C4-2B (cell line): ENCODE results near the gene PPARD.
A peak's percentile ranks its signal among the peaks of the same experiment; 100 is the strongest.

Experiments
- ZFX ChIP-seq: fragments of 450-650 bp; IDR thresholded peaks from 2 replicates; pipeline ENCODE4 v1.6.1; 2017
- TF ChIP-seq, protein P1 (sequence below): fragments of 450-650 bp; conservative IDR thresholded peaks from 2 replicates; pipeline ENCODE4 v1.5.1; 2017; ENCODE audit warnings: mild to moderate bottlenecking

DNA sequence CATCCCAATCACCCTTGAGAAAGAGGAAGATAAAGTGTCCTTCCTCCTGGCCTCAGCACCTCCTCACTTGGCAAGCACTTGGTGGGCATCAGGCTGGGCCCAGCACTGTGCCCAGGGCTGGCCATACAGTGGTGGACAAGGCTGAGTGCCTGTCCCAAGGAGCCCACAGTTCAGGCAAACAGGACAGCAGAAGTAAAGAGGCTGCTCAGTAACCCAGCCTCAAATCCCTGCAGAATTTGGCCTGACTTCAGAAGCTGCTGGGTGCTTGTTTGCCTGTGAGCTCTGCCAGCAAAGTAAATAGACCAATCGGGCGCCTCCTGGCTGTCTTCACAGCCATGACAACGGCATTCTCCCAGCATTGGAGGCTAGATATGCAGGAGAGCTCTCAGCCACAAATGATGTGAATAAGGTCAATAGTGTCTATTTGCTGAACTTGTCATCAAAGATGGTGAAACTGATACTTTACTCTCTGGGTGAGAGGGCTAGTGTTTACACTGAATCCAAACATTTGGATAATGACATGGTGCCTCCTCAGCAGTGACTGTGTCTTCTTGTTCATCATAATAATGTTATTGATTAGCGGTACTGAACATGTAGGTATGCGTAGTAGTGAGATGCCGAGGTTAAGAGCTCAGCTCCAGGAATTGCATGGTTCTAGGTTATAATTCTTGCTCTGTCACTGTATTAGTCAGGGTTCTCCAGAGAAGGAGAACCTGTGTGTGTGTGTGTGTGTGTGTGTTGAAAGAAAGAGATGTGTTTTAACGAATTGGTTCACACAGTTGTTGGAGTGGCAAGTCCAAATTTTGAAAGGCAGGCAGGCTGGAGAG lies 72.9 kb downstream of the PPARD start:
- TF ChIP-seq, protein P1, sequence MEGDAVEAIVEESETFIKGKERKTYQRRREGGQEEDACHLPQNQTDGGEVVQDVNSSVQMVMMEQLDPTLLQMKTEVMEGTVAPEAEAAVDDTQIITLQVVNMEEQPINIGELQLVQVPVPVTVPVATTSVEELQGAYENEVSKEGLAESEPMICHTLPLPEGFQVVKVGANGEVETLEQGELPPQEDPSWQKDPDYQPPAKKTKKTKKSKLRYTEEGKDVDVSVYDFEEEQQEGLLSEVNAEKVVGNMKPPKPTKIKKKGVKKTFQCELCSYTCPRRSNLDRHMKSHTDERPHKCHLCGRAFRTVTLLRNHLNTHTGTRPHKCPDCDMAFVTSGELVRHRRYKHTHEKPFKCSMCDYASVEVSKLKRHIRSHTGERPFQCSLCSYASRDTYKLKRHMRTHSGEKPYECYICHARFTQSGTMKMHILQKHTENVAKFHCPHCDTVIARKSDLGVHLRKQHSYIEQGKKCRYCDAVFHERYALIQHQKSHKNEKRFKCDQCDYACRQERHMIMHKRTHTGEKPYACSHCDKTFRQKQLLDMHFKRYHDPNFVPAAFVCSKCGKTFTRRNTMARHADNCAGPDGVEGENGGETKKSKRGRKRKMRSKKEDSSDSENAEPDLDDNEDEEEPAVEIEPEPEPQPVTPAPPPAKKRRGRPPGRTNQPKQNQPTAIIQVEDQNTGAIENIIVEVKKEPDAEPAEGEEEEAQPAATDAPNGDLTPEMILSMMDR = peak; percentile 81
- TF ChIP-seq ZFX = no peak
